NB4 (cell line): ENCODE data around the gene KCNG4.

Experiments
- CTCF ChIP-seq: IDR thresholded peaks from one replicate; pipeline ENCODE4 v1.5.1; 2012; ENCODE audit warnings: low read depth, low read length
- POLR2A ChIP-seq: IDR thresholded peaks from 2 replicates; pipeline ENCODE4 v1.6.1; 2011; ENCODE audit warnings: mild to moderate bottlenecking; ENCODE audit not compliant: insufficient read length; ENCODE audit errors: extremely low read depth

DNA sequence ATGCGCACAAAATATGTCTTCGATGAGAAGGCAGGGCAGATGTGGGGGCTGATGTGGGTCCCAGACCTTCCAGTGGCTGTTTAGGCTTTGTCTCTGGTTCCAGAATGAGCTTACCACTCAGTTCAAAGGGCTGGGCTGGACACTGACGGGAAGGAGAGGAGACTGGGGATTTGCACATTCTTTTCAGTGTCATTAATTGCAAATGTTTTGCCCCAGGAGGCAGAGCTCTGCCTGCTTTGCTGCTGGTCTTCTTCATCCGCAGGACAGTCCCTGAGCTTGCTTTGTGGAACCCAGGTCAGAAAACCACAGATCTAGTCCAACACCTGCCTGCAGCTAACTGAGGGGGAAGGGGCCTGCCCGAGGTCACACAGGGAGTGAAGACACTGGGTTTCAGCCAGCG lies 20.9 kb downstream of the KCNG4 start:
- no peak for TF ChIP-seq CTCF
- TF ChIP-seq POLR2A = no peak
